ENCODE results near the gene TIMP3.

The TIMP3 gene

GRCh38 chr22:32848226-32848625 lies 46.7 kb downstream of the TIMP3 start:
- ATAC-seq: no peak

GRCh38 chr22:32849501-32849900 lies 48.0 kb downstream of the TIMP3 start:
- ATAC-seq: no peak
- no peak for TF ChIP-seq ARNTL (CRISPR knock-in tag; IDR thresholded peaks at IDR 0.05; ENCODE audit: borderline replicate concordance, low read depth)
- TF ChIP-seq POU6F1 (CRISPR knock-in tag; IDR thresholded peaks at IDR 0.05; ENCODE audit: borderline replicate concordance, low read depth): no peak
- no peak for TF ChIP-seq ESRRG (CRISPR knock-in tag; IDR thresholded peaks at IDR 0.05)
- no peak for TF ChIP-seq CREB5 (CRISPR knock-in tag; IDR thresholded peaks at IDR 0.05; ENCODE audit: low read depth)
- no peak for TF ChIP-seq ISL1 (CRISPR knock-in tag; IDR thresholded peaks at IDR 0.05)
- TF ChIP-seq CSDC2 (CRISPR knock-in tag; IDR thresholded peaks at IDR 0.05): no peak
- TF ChIP-seq ZFP30 (CRISPR knock-in tag; IDR thresholded peaks at IDR 0.05): no peak
- no peak for TF ChIP-seq TOX (CRISPR knock-in tag; IDR thresholded peaks at IDR 0.05; ENCODE audit: borderline replicate concordance)
- TF ChIP-seq ZNF565 (CRISPR knock-in tag; conservative IDR thresholded peaks at IDR 0.05; ENCODE audit: low read depth): no peak
- no peak for TF ChIP-seq PATZ1 (CRISPR knock-in tag; IDR thresholded peaks at IDR 0.05; ENCODE audit: borderline replicate concordance)
- TF ChIP-seq OSR1 (CRISPR knock-in tag; IDR thresholded peaks at IDR 0.05): no peak
- no peak for TF ChIP-seq RARB (CRISPR knock-in tag; IDR thresholded peaks at IDR 0.05)
- no peak for TF ChIP-seq SNAI2 (CRISPR knock-in tag; IDR thresholded peaks at IDR 0.05)

More at GRCh38 chr22:32848226-32848625, 46.7 kb downstream of the TIMP3 start:
- TF ChIP-seq OSR1 (CRISPR knock-in tag; IDR thresholded peaks at IDR 0.05) (no peak), TOX (CRISPR knock-in tag; IDR thresholded peaks at IDR 0.05; ENCODE audit: borderline replicate concordance) (no peak), ZNF565 (CRISPR knock-in tag; conservative IDR thresholded peaks at IDR 0.05; ENCODE audit: low read depth) (no peak), ZNF8 (CRISPR knock-in tag; IDR thresholded peaks at IDR 0.05) (no peak)

GRCh38 chr22:32850157-32850556 lies 48.7 kb downstream of the TIMP3 start:
- no peak for ATAC-seq

More at GRCh38 chr22:32850157-32850556, 48.7 kb downstream of the TIMP3 start:
- no peak for TF ChIP-seq BACH2 (CRISPR knock-in tag; IDR thresholded peaks at IDR 0.05; ENCODE audit: borderline replicate concordance)
- no peak for TF ChIP-seq SNAI2 (CRISPR knock-in tag; IDR thresholded peaks at IDR 0.05)
- TF ChIP-seq RARB (CRISPR knock-in tag; IDR thresholded peaks at IDR 0.05): no peak
- TF ChIP-seq CSDC2 (CRISPR knock-in tag; IDR thresholded peaks at IDR 0.05): no peak
- no peak for TF ChIP-seq TSHZ2 (CRISPR knock-in tag; IDR thresholded peaks at IDR 0.05)

All from SK-N-SH treated with all-trans-retinoic acid at 6 μM for 48 hours (cell line).